GM12878 (cell line): ENCODE results near the gene SMARCAL1. TPM values are rescaled to one million over a fixed set of nuclear protein-coding genes. Genes with fewer than 3 reads are reported as not detected.

Experiments used
- ATAC-seq: fragments of 200-7000 bp; cut with Tn5 transposase; 3 replicates; pipeline ENCODE4 v1.9.1; 2020; ENCODE audit warnings: mild to moderate bottlenecking, moderate library complexity
- BruUV-seq: library from RNA; stranded (reverse); fragments of 400-500 nt; replicated peaks from 2 replicates; lab custom pipeline; 2021; lab: Mats Ljungman, UMichigan
- CTCF ChIA-PET: fragments of 300-600 bp; sonication (Branson Sonifier 250); formaldehyde crosslinking; extraction: SDS; loops from one replicate; lab custom pipeline; 2021; ENCODE audit warnings: inconsistent platforms; lab: Yijun Ruan, JAX
- POLR2A ChIA-PET: fragments of 350-600 bp; formaldehyde crosslinking; extraction: SDS; loops from one replicate; lab custom pipeline; 2021; ENCODE audit warnings: inconsistent platforms; lab: Charles Lee
- RAD21 ChIA-PET: fragments of 300-600 bp; sonication (Branson Sonifier 250); formaldehyde crosslinking; loops from one replicate; lab custom pipeline; 2023; ENCODE audit warnings: antibody characterized with exemption; ENCODE audit not compliant: unreplicated experiment; lab: Charles Lee
- SMC1A ChIA-PET: fragments of 300-600 bp; sonication (Branson Sonifier 250); formaldehyde crosslinking; loops from one replicate; lab custom pipeline; 2023; ENCODE audit not compliant: unreplicated experiment, uncharacterized antibody; lab: Charles Lee
- DNase-seq: peaks from one replicate; pipeline ENCODE4 v3.0.0-alpha.2; 2011; ENCODE audit warnings: low read depth, low spot score
- FAIRE-seq: peaks from 3 replicates; lab custom pipeline; 2011; peaks lifted over from hg19 to GRCh38; lab: Jason Lieb, UNC
- H2AFZ ChIP-seq: 2 replicates; pipeline ENCODE4 v1.6.0; 2011; ENCODE audit warnings: low read depth, low read length, control low read depth; ENCODE audit not compliant: control insufficient read depth
- H3K27ac ChIP-seq: 2 replicates; pipeline ENCODE4 v1.5.1; 2011; ENCODE audit warnings: control low read depth; ENCODE audit not compliant: control insufficient read depth, insufficient read depth
- H3K27me3 ChIP-seq, 2 experiments: replicated peaks in 1 of 2; 2 replicates each; pipeline versions ENCODE4 v1.6.0 to v1.6.1; 2011; ENCODE audit warnings: low read length in 1 of 2; ENCODE audit not compliant: control insufficient read depth in 2 of 2, insufficient read depth in 2 of 2
- H3K36me3 ChIP-seq, 2 experiments: 2 replicates each; pipeline ENCODE4 v1.5.1; 2011; ENCODE audit warnings: low read length in 1 of 2; ENCODE audit not compliant: control insufficient read depth in 2 of 2, insufficient read depth in 2 of 2
- H3K4me1 ChIP-seq: 2 replicates; pipeline ENCODE4 v1.6.1; 2011; ENCODE audit warnings: mild to moderate bottlenecking, low read length, moderate library complexity, mixed read lengths; ENCODE audit not compliant: control insufficient read depth, insufficient read depth
- H3K4me2 ChIP-seq: 2 replicates; pipeline ENCODE4 v1.6.0; 2011; ENCODE audit warnings: control low read depth; ENCODE audit not compliant: control insufficient read depth, insufficient read depth
- H3K4me3 ChIP-seq: fragments of 200-600 bp; sonication (generic); 2 replicates; pipeline ENCODE4 v1.5.1; 2016
- H3K79me2 ChIP-seq: 2 replicates; pipeline ENCODE4 v1.6.0; 2011; ENCODE audit warnings: low read length; ENCODE audit not compliant: control insufficient read depth, insufficient read depth
- H3K9ac ChIP-seq: 2 replicates; pipeline ENCODE4 v1.8.0; 2011; ENCODE audit warnings: low read length, control low read depth, mixed read lengths; ENCODE audit not compliant: control insufficient read depth, insufficient read depth
- H3K9me3 ChIP-seq: replicated peaks from 3 replicates; pipeline ENCODE4 v1.5.1; 2011; ENCODE audit warnings: mild to moderate bottlenecking, low read length; ENCODE audit not compliant: control insufficient read depth, insufficient read depth
- H4K20me1 ChIP-seq: 2 replicates; pipeline ENCODE4 v1.6.0; 2011; ENCODE audit not compliant: control insufficient read depth, insufficient read depth
- BCL11A ChIP-seq: IDR thresholded peaks from 2 replicates; pipeline ENCODE4 v1.6.1; 2011; ENCODE audit warnings: low read depth, low read length
- CHD2 ChIP-seq: IDR thresholded peaks from 2 replicates; pipeline ENCODE4 v1.6.1; 2011; ENCODE audit warnings: low read depth, low read length, improper control_type of control experiment, borderline replicate concordance
- FOXK2 ChIP-seq: fragments of 450-650 bp; IDR thresholded peaks from 2 replicates; pipeline ENCODE4 v1.6.1; 2017; ENCODE audit warnings: mild to moderate bottlenecking, moderate library complexity
- GABPA ChIP-seq: IDR thresholded peaks from 2 replicates; pipeline ENCODE4 v1.6.1; 2014; ENCODE audit warnings: antibody characterized with exemption, low read depth, mild to moderate bottlenecking, inconsistent platforms
- KDM1A ChIP-seq: fragments of 200-600 bp; sonication (generic); IDR thresholded peaks from 2 replicates; pipeline ENCODE4 v1.6.1; 2016; ENCODE audit warnings: borderline replicate concordance
- MTA2 ChIP-seq: fragments of 450-650 bp; IDR thresholded peaks from 2 replicates; pipeline ENCODE4 v1.6.1; 2016; ENCODE audit warnings: low read depth, mild to moderate bottlenecking, moderate library complexity
- MYC ChIP-seq: IDR thresholded peaks from 2 replicates; pipeline ENCODE4 v1.6.1; 2011; ENCODE audit warnings: mild to moderate bottlenecking, low read length, moderate library complexity, inconsistent platforms; ENCODE audit not compliant: insufficient read depth, insufficient replicate concordance, insufficient read length, severe bottlenecking
- NBN ChIP-seq: fragments of 450-650 bp; IDR thresholded peaks from 2 replicates; pipeline ENCODE4 v1.6.1; 2016
- PAX8 ChIP-seq: fragments of 450-650 bp; IDR thresholded peaks from 2 replicates; pipeline ENCODE4 v1.6.1; 2017; ENCODE audit warnings: mild to moderate bottlenecking, moderate library complexity
- SREBF2 ChIP-seq: IDR thresholded peaks from 2 replicates; pipeline ENCODE4 v1.6.1; 2012; ENCODE audit warnings: mild to moderate bottlenecking, low read length
- TBL1XR1 ChIP-seq: IDR thresholded peaks from 2 replicates; pipeline ENCODE4 v1.6.1; 2012; ENCODE audit warnings: low read depth, low read length, improper control_type of control experiment
- whole genome bisulfite sequencing: methylation state at CpG from one replicate; pipeline ENCODE4 v1.1.6; 2016; ENCODE audit warnings: low lambda C conversion rate; ENCODE audit not compliant: insufficient replicate concordance, insufficient coverage; ENCODE audit errors: missing lambda C conversion rate; 5-methylcytosine and 5-hydroxymethylcytosine counted together
- in situ Hi-C: fragments of 300-500 bp; cut with MboI; formaldehyde crosslinking; loops from 9 replicates; pipeline ENCODE4 v1.14.3; 2018; ENCODE audit warnings: mixed read lengths
- intact Hi-C: fragments of 100-400 bp; cut with micrococcal nuclease; formaldehyde crosslinking; loops from one replicate; pipeline ENCODE4 v1.14.2; 2022; ENCODE audit not compliant: unreplicated experiment
- polyA plus RNA-seq, 11 experiments: library from polyadenylated mRNA; depleted of rRNA in 4 of 11; unstranded in 6 of 11; stranded (reverse) in 5 of 11; fragments of >200 nt; fragmentation: Nextera tagmentation in 4 of 11; fragmentation: Illumina TruSeq in 1 of 11; extraction: Ambion mirVana in 4 of 11; extraction: Trizol in 1 of 11; gene quantifications; 1 replicate in 1 of 11; 2 replicates in 10 of 11; pipeline versions ENCODE4 v1.2.1 to v1.2.3, GENCODE V29; 2011 to 2016; ENCODE audit warnings: inconsistent platforms in 2 of 11, missing spikeins in 2 of 11, low read depth in 1 of 11
- total RNA-seq, 4 experiments: library from RNA; depleted of rRNA in 3 of 4; stranded (reverse); fragments of >200 nt in 3 of 4; fragmentation: Illumina TruSeq in 1 of 4; extraction: Trizol in 1 of 4; gene quantifications; 2 replicates each; pipeline versions ENCODE4 v1.2.1 to v1.2.3, GENCODE V29; 2013 to 2021
- TF ChIP-seq, protein P1 (sequence below): IDR thresholded peaks from 2 replicates; pipeline ENCODE4 v1.6.1; 2012; ENCODE audit warnings: improper control_type of control experiment, low read depth, low read length; ENCODE audit not compliant: insufficient replicate concordance
- TF ChIP-seq, protein P2 (sequence below): fragments of 450-650 bp; IDR thresholded peaks from 2 replicates; pipeline ENCODE4 v1.6.1; 2017; ENCODE audit warnings: low read depth, mild to moderate bottlenecking, moderate library complexity
- TF ChIP-seq, protein P3 (sequence below): fragments of 150-350 bp; IDR thresholded peaks from 2 replicates; pipeline ENCODE4 v1.6.1; 2016; ENCODE audit warnings: low read depth, low read length
- TF ChIP-seq, protein P4 (sequence below): IDR thresholded peaks from 2 replicates; pipeline ENCODE4 v1.6.1; 2012; ENCODE audit warnings: low read depth, low read length, improper control_type of control experiment

The SMARCAL1 gene
- total and polyA plus RNA-seq, 10 of the 15 experiments (the other 5 are each of a cell fraction or from before 2014, with no cell fraction given) = 10.8 to 32.9 (median 21.8) TPM

DNA sequence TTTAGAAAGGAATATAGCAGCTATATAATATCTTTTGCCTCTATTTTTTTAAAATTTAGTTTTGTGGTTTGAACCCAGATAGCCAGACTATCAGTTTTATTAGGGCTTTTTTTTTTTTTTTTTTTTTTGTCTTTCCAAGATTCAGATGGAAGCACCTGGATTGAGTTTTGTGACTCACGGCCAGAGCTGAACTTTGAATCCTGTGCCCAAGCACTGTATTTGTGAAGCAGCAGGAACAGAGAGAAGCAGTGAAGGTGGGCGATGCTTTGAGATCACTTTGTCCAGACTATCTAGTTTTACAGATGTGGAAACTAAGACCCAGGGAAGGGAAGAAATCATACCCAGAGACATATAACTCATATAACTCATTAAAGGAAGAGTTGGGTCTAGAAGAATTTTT, 120.3 kb downstream of the SMARCAL1 start:
- TF ChIP-seq BCL11A = no peak
- TF ChIP-seq PAX8 = no peak
- no peak for TF ChIP-seq MYC
- TF ChIP-seq, protein P1, sequence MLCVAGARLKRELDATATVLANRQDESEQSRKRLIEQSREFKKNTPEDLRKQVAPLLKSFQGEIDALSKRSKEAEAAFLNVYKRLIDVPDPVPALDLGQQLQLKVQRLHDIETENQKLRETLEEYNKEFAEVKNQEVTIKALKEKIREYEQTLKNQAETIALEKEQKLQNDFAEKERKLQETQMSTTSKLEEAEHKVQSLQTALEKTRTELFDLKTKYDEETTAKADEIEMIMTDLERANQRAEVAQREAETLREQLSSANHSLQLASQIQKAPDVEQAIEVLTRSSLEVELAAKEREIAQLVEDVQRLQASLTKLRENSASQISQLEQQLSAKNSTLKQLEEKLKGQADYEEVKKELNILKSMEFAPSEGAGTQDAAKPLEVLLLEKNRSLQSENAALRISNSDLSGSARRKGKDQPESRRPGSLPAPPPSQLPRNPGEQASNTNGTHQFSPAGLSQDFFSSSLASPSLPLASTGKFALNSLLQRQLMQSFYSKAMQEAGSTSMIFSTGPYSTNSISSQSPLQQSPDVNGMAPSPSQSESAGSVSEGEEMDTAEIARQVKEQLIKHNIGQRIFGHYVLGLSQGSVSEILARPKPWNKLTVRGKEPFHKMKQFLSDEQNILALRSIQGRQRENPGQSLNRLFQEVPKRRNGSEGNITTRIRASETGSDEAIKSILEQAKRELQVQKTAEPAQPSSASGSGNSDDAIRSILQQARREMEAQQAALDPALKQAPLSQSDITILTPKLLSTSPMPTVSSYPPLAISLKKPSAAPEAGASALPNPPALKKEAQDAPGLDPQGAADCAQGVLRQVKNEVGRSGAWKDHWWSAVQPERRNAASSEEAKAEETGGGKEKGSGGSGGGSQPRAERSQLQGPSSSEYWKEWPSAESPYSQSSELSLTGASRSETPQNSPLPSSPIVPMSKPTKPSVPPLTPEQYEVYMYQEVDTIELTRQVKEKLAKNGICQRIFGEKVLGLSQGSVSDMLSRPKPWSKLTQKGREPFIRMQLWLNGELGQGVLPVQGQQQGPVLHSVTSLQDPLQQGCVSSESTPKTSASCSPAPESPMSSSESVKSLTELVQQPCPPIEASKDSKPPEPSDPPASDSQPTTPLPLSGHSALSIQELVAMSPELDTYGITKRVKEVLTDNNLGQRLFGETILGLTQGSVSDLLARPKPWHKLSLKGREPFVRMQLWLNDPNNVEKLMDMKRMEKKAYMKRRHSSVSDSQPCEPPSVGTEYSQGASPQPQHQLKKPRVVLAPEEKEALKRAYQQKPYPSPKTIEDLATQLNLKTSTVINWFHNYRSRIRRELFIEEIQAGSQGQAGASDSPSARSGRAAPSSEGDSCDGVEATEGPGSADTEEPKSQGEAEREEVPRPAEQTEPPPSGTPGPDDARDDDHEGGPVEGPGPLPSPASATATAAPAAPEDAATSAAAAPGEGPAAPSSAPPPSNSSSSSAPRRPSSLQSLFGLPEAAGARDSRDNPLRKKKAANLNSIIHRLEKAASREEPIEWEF = no peak
- TF ChIP-seq FOXK2 = no peak
- no peak for TF ChIP-seq MTA2
- TF ChIP-seq SREBF2 = no peak
- TF ChIP-seq, protein P2, sequence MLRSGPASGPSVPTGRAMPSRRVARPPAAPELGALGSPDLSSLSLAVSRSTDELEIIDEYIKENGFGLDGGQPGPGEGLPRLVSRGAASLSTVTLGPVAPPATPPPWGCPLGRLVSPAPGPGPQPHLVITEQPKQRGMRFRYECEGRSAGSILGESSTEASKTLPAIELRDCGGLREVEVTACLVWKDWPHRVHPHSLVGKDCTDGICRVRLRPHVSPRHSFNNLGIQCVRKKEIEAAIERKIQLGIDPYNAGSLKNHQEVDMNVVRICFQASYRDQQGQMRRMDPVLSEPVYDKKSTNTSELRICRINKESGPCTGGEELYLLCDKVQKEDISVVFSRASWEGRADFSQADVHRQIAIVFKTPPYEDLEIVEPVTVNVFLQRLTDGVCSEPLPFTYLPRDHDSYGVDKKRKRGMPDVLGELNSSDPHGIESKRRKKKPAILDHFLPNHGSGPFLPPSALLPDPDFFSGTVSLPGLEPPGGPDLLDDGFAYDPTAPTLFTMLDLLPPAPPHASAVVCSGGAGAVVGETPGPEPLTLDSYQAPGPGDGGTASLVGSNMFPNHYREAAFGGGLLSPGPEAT = no peak
- TF ChIP-seq KDM1A = no peak
- no peak for TF ChIP-seq NBN
- TF ChIP-seq TBL1XR1 = no peak
- TF ChIP-seq CHD2 = no peak
- TF ChIP-seq GABPA = no peak
- TF ChIP-seq, protein P3, sequence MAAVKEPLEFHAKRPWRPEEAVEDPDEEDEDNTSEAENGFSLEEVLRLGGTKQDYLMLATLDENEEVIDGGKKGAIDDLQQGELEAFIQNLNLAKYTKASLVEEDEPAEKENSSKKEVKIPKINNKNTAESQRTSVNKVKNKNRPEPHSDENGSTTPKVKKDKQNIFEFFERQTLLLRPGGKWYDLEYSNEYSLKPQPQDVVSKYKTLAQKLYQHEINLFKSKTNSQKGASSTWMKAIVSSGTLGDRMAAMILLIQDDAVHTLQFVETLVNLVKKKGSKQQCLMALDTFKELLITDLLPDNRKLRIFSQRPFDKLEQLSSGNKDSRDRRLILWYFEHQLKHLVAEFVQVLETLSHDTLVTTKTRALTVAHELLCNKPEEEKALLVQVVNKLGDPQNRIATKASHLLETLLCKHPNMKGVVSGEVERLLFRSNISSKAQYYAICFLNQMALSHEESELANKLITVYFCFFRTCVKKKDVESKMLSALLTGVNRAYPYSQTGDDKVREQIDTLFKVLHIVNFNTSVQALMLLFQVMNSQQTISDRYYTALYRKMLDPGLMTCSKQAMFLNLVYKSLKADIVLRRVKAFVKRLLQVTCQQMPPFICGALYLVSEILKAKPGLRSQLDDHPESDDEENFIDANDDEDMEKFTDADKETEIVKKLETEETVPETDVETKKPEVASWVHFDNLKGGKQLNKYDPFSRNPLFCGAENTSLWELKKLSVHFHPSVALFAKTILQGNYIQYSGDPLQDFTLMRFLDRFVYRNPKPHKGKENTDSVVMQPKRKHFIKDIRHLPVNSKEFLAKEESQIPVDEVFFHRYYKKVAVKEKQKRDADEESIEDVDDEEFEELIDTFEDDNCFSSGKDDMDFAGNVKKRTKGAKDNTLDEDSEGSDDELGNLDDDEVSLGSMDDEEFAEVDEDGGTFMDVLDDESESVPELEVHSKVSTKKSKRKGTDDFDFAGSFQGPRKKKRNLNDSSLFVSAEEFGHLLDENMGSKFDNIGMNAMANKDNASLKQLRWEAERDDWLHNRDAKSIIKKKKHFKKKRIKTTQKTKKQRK = no peak
- TF ChIP-seq, protein P4, sequence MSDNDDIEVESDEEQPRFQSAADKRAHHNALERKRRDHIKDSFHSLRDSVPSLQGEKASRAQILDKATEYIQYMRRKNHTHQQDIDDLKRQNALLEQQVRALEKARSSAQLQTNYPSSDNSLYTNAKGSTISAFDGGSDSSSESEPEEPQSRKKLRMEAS = no peak
- no peaks in the 10 kb centered on the region for H3K4me1 ChIP-seq
- no peaks in the 10 kb centered on the region for H3K9me3 ChIP-seq
- no peak overlapping the region for H3K4me3 ChIP-seq
- no peaks in the 10 kb centered on the region for H3K27me3 ChIP-seq
- ChIA-PET SMC1A (interaction anchor here (0.7 to 1.0 kb wide), 2 partner anchors 13 to 62 kb away, joined by 3 read pairs; no protein-coding TSS in a partner anchor), RAD21 (no interaction called here), CTCF (interaction anchor here (2.3 kb wide), 1 partner anchor 14 kb away, joined by 17 read pairs; no protein-coding TSS in a partner anchor), POLR2A (interaction anchor here (0.7 kb wide), 1 partner anchor 575 kb away, joined by 6 read pairs; no protein-coding TSS in a partner anchor)
- DNase-seq (no peak), FAIRE-seq (no peak), ATAC-seq (no peak)
- no peak overlapping the region for H3K4me2 ChIP-seq
- intact Hi-C loops = no loop called here
- in situ Hi-C loops = loop anchor here (10.0 kb wide), 1 partner anchor 982 kb away; no protein-coding TSS in a partner anchor
- no peak overlapping the region for H2AFZ ChIP-seq
- no peaks in the 10 kb centered on the region for H4K20me1 ChIP-seq
- no TSS peak for BruUV-seq
- H3K79me2 ChIP-seq = no peaks in the 10 kb centered on the region
- H3K27ac ChIP-seq = no peak overlapping the region
- 60% methylated on average over 2 of the region's 2 CpGs for WGBS
- no peaks in the 10 kb centered on the region for H3K36me3 ChIP-seq
- no peak overlapping the region for H3K9ac ChIP-seq
